Ishikawa (cell line): Measurements from ENCODE around the gene CC2D2A.
A peak's percentile ranks its signal among the peaks of the same experiment; 100 is the strongest.

ENCODE experiments used
- RAD21 ChIP-seq: IDR thresholded peaks from 2 replicates; pipeline ENCODE4 v1.6.1; 2012; ENCODE audit warnings: low read depth
- TAF1 ChIP-seq: IDR thresholded peaks from 2 replicates; pipeline ENCODE4 v1.6.1; 2012; ENCODE audit warnings: low read depth, mild to moderate bottlenecking

Gene CC2D2A

GRCh38 chr4:15649914-15650545 is 180.3 kb downstream of the CC2D2A start:
- TF ChIP-seq TAF1 (no peak), RAD21 (peak; percentile 73)
